SK-N-MC (cell line): Measurements from ENCODE around the gene FAM20C.

Source experiments
- EZH2 ChIP-seq: fragments of 200-600 bp; sonication (generic); IDR thresholded peaks from one replicate; pipeline ENCODE4 v1.6.1; 2017; ENCODE audit warnings: antibody characterized with exemption
- FOXP2 ChIP-seq: optimal IDR thresholded peaks from 2 replicates; pipeline ENCODE3; 2011; ENCODE audit warnings: mild to moderate bottlenecking, moderate library complexity; ENCODE audit not compliant: insufficient read depth; ENCODE audit errors: extremely low read length, control extremely low read depth
- POLR2AphosphoS5 ChIP-seq: IDR thresholded peaks from 2 replicates; pipeline ENCODE4 v1.6.1; 2012; ENCODE audit warnings: mild to moderate bottlenecking, low read depth, low read length, borderline replicate concordance

DNA sequence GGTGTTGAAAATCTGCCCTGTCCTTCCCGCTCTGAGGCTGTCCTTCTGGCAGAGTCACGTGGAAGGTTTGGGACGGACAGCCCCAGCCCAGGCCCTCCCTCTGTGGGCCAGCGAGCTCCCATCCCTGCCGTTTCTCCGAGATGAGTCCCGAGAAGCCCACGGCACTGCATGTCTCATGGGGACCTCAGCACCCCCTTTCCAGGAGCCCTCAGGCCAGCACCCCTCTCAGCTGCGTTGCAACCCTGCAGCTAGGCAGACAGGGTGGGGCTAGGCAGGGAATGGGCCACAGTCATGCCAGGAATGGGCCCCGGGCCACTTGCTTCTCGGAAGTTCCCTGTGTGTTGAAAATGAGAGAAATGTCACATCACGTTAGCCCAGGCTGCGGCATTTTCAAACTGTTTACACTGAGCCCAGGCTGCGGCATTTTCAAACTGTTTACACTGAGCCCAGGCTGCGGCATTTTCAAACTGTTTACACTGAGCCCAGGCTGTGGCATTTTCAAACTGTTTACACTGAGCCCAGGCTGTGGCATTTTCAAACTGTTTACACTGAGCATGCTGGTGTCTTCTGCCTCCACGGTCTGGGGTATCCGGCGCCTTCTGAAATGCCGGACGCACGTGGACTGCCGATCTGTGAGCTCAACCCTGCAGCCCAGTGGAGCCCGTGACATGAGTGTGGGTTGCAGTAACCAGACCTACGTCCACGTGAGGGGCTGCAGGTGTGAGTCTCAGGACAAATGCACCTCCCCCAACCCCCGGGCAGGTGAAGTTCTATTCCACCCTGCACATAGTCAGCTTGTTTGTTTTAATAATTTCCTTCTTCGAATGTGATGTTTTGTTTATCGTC is 42.6 kb downstream of the FAM20C start:
- no peak for TF ChIP-seq EZH2
- TF ChIP-seq POLR2AphosphoS5, result no peak
- TF ChIP-seq FOXP2, result no peak
